Thoracic aorta (tissue), 2 donors: Measurements from ENCODE around the gene SWAP70. TPM values are rescaled to one million over a fixed set of nuclear protein-coding genes. Genes with fewer than 3 reads are reported as not detected.

Experiments
- ATAC-seq: fragments of 150-250 bp; one replicate; pipeline ENCODE4 v1.8.0; 2017; ENCODE audit warnings: low read depth; ENCODE audit not compliant: insufficient number of reproducible peaks, low FRiP score
- DNase-seq: peaks from one replicate; pipeline ENCODE4 v3.0.0-alpha.2; 2020; ENCODE audit warnings: low spot score
- H3K27ac ChIP-seq, 2 donors: fragments of 200-600 bp; sonication (generic); 1 replicate in 1 of 2; 2 replicates in 1 of 2; pipeline ENCODE4 v1.5.1; 2016; ENCODE audit warnings: mild to moderate bottlenecking in 2 of 2, moderate library complexity in 2 of 2
- H3K27me3 ChIP-seq: fragments of 200-600 bp; sonication (generic); replicated peaks from 2 replicates; pipeline ENCODE4 v1.6.0; 2016; ENCODE audit warnings: mild to moderate bottlenecking; ENCODE audit not compliant: insufficient read depth
- H3K36me3 ChIP-seq: fragments of 200-600 bp; sonication (generic); one replicate; pipeline ENCODE4 v1.5.1; 2016
- H3K4me1 ChIP-seq, 2 donors: fragments of 200-600 bp; sonication (generic); 1 replicate in 1 of 2; 2 replicates in 1 of 2; pipeline versions ENCODE4 v1.5.1 to v1.6.0; 2016; ENCODE audit warnings: low read depth in 2 of 2, mild to moderate bottlenecking in 1 of 2; ENCODE audit not compliant: control insufficient read depth in 1 of 2
- H3K4me3 ChIP-seq: fragments of 200-600 bp; sonication (generic); 2 replicates; pipeline ENCODE4 v1.5.1; 2016; ENCODE audit warnings: mild to moderate bottlenecking
- H3K9me3 ChIP-seq: fragments of 200-600 bp; sonication (generic); 2 replicates; pipeline ENCODE4 v1.5.1; 2016
- CTCF ChIP-seq: fragments of 200-600 bp; sonication (generic); IDR thresholded peaks from one replicate; pipeline ENCODE4 v1.5.1; 2019; ENCODE audit warnings: antibody characterized with exemption
- total RNA-seq, 2 donors: library from RNA; depleted of rRNA; stranded (reverse); fragments of >200 nt; gene quantifications; one replicate each; pipeline versions ENCODE4 v1.1.0 to v1.2.3, GENCODE V29; 2016

The SWAP70 gene
- total RNA-seq, 2 donors from 2014 or later, result 33.4 to 64.6 TPM

- Histone ChIP-seq H3K27ac (no peak overlapping the region), H3K9me3 (no peaks in the 10 kb centered on the region), H3K4me3 (no peak overlapping the region), H3K27me3 (no peaks in the 10 kb centered on the region), H3K36me3 (peaks cover 16% of the 10 kb centered on the region), H3K4me1 (peaks cover 0 to 17% of the 10 kb centered on the region in 2 donors)
- ATAC-seq (no peak), DNase-seq (no peak)
- no peak for TF ChIP-seq CTCF
These were observed 126.8 kb downstream of the SWAP70 start for GRCh38 chr11:9790703-9791102.

- H3K27me3 ChIP-seq, result no peaks in the 10 kb centered on the region
- H3K4me3 ChIP-seq, result no peak overlapping the region
- H3K36me3 ChIP-seq, result no peaks in the 10 kb centered on the region
- ATAC-seq (no peak), DNase-seq (no peak)
- TF ChIP-seq CTCF, result no peak
- H3K4me1 ChIP-seq, result peaks cover 6 to 52% of the 10 kb centered on the region in 2 donors
- no peaks in the 10 kb centered on the region for H3K9me3 ChIP-seq
- H3K27ac ChIP-seq, result peak overlapping the region; percentile 78 to 84
These were observed 132.4 kb downstream of the SWAP70 start for GRCh38 chr11:9796266-9796665.

- no peak for TF ChIP-seq CTCF
- no peak overlapping the region for H3K4me3 ChIP-seq
- H3K27me3 ChIP-seq, result no peaks in the 10 kb centered on the region
- H3K36me3 ChIP-seq, result no peaks in the 10 kb centered on the region
- no peak for ATAC-seq
- H3K27ac ChIP-seq, result peak overlapping the region; percentile 78 to 84
- peaks cover 11 to 58% of the 10 kb centered on the region in 2 donors for H3K4me1 ChIP-seq
- H3K9me3 ChIP-seq, result no peaks in the 10 kb centered on the region
- no peak for DNase-seq
These were observed 133.0 kb downstream of the SWAP70 start for GRCh38 chr11:9796854-9797253.

GRCh38 chr11:9797300-9797699, 133.4 kb downstream of the SWAP70 start:
- Histone ChIP-seq H3K27me3 (no peaks in the 10 kb centered on the region), H3K9me3 (no peaks in the 10 kb centered on the region), H3K4me3 (no peak overlapping the region), H3K27ac (peak overlapping the region; percentile 46 to 78), H3K36me3 (no peaks in the 10 kb centered on the region), H3K4me1 (peaks cover 15 to 60% of the 10 kb centered on the region in 2 donors)
- DNase-seq (no peak), ATAC-seq (no peak)
- TF ChIP-seq CTCF, result no peak

- no peaks in the 10 kb centered on the region for H3K27me3 ChIP-seq
- no peak overlapping the region for H3K4me3 ChIP-seq
- no peak for TF ChIP-seq CTCF
- peak overlapping the region; percentile 48 to 52 for H3K27ac ChIP-seq
- H3K36me3 ChIP-seq, result no peaks in the 10 kb centered on the region
- no peak for ATAC-seq
- H3K9me3 ChIP-seq, result no peaks in the 10 kb centered on the region
- DNase-seq, result no peak
- H3K4me1 ChIP-seq, result peaks cover 39 to 86% of the 10 kb centered on the region in 2 donors
These were observed 136.0 kb downstream of the SWAP70 start for GRCh38 chr11:9799886-9800285.
